HPDE6-E6E7 (cell line): ENCODE measurements around the gene STEAP2.

Experiments used
- DNase-seq: peaks from one replicate; pipeline ENCODE4 v3.0.0; 2011; ENCODE audit warnings: missing footprints; ENCODE audit errors: extremely low spot score

STEAP2 gene

GRCh38 chr7:90270431-90271178, 59.1 kb downstream of the STEAP2 start:
- no peak for DNase-seq

- no peak for DNase-seq
Observed at GRCh38 chr7:90271753-90272152, 60.2 kb downstream of the STEAP2 start.

GRCh38 chr7:90272242-90272641, 60.7 kb downstream of the STEAP2 start:
- no peak for DNase-seq

- no peak for DNase-seq
Observed at GRCh38 chr7:90274161-90274560, 62.6 kb downstream of the STEAP2 start.

GRCh38 chr7:90276033-90276728, 64.6 kb downstream of the STEAP2 start:
- DNase-seq = no peak
